Esophagus (tissue), 2 donors: ENCODE measurements around the gene PTGS2. TPM values are rescaled to one million over a fixed set of nuclear protein-coding genes. Genes with fewer than 3 reads are reported as not detected.

Source experiments
- H3K27ac ChIP-seq, 2 donors: one replicate each; pipeline ENCODE4 v1.5.1; 2013; ENCODE audit warnings: low read depth in 2 of 2, mild to moderate bottlenecking in 2 of 2, inconsistent platforms in 1 of 2, low read length in 1 of 2, moderate library complexity in 1 of 2
- H3K27me3 ChIP-seq, 2 donors: one replicate each; pipeline ENCODE4 v1.6.1; 2013; ENCODE audit warnings: low read length in 2 of 2, control low read depth in 1 of 2, mild to moderate bottlenecking in 1 of 2; ENCODE audit not compliant: insufficient read depth in 2 of 2, control insufficient read depth in 1 of 2
- H3K36me3 ChIP-seq, 2 donors: one replicate each; pipeline ENCODE4 v1.6.1; 2013; ENCODE audit warnings: low read length in 1 of 2; ENCODE audit not compliant: control insufficient read depth in 2 of 2, insufficient read depth in 2 of 2
- H3K4me1 ChIP-seq, 2 donors: one replicate each; pipeline ENCODE4 v1.6.1; 2013; ENCODE audit warnings: low read length in 1 of 2; ENCODE audit not compliant: control insufficient read depth in 2 of 2, insufficient read depth in 2 of 2
- H3K4me3 ChIP-seq, 2 donors: one replicate each; pipeline ENCODE4 v1.5.1; 2013; ENCODE audit warnings: low read length in 2 of 2, mild to moderate bottlenecking in 2 of 2, low read depth in 1 of 2, moderate library complexity in 1 of 2
- H3K9me3 ChIP-seq, 2 donors: one replicate each; pipeline ENCODE4 v1.6.1; 2013; ENCODE audit warnings: mild to moderate bottlenecking in 2 of 2, low read depth in 1 of 2, low read length in 1 of 2, moderate library complexity in 1 of 2; ENCODE audit not compliant: control insufficient read depth in 2 of 2, insufficient read depth in 1 of 2
- WGBS, 2 donors: extraction: QIAGEN DNeasy Blood & Tissue Kit; methylation state at CpG; one replicate each; pipeline ENCODE4 v1.1.7; 2013; 5-methylcytosine and 5-hydroxymethylcytosine counted together
- polyA plus RNA-seq, 2 donors: library from polyadenylated mRNA; stranded (reverse); fragments of 200-250 nt; gene quantifications; one replicate each; pipeline ENCODE4 v1.2.3, GENCODE V29; 2013
- donor health status: healthy with polysubstance abuse.
- donor health status: Bipolar disorder and iron deficiency.

PTGS2 gene
- polyA plus RNA-seq, 2 donors: 0.29 to 1.4 TPM

DNA sequence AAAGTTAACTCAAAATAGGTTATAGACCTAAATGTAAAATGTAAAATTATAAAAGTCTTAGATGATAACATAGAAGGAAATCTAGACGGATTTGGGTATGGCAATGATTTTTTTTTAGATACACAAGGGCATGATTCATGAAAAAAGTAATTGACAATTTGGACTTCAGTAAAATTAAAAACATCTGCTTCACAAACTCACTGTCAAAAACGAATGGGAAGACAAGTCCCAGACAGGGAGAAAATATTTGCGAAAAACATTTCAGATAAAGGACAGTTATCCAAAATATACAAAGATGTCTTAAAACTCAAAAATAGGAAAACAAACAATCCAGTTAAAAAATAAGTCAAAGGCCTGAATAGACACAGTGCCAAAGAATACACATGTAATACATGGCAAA lies 9.7 kb upstream of the PTGS2 start:
- WGBS, 2 donors: 64 to 65% methylated on average over 3 of the region's 3 CpGs
- no peaks in the 10 kb centered on the region for H3K4me1 ChIP-seq
- no peaks in the 10 kb centered on the region for H3K36me3 ChIP-seq
- H3K4me3 ChIP-seq: no peak overlapping the region
- no peaks in the 10 kb centered on the region for H3K27me3 ChIP-seq
- H3K27ac ChIP-seq: no peak overlapping the region
- H3K9me3 ChIP-seq: no peaks in the 10 kb centered on the region

DNA sequence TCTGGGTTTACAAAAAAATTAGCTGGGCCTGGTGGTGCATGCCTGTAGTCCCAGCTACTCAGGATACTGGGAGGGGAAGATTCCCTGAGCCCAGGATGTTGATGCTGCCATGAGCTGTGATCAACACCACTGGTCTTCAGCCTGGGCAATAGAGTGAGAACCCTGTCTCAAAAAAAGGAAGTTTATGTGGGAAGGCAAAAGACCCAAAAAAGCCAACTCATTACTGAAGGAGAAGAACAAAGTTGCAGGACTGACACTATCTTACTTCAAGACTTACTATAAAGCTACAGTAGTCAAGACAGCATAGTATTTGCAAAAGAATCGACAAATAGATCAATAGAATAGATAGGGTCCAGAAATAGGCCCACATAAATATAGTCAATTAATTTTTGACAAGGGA lies 9.2 kb upstream of the PTGS2 start:
- H3K27ac ChIP-seq: no peak overlapping the region
- H3K27me3 ChIP-seq: no peaks in the 10 kb centered on the region
- WGBS, 2 donors: 52 to 75% methylated on average over 1 of the region's 1 CpG
- no peak overlapping the region for H3K4me3 ChIP-seq
- no peaks in the 10 kb centered on the region for H3K9me3 ChIP-seq
- no peaks in the 10 kb centered on the region for H3K36me3 ChIP-seq
- no peaks in the 10 kb centered on the region for H3K4me1 ChIP-seq

DNA sequence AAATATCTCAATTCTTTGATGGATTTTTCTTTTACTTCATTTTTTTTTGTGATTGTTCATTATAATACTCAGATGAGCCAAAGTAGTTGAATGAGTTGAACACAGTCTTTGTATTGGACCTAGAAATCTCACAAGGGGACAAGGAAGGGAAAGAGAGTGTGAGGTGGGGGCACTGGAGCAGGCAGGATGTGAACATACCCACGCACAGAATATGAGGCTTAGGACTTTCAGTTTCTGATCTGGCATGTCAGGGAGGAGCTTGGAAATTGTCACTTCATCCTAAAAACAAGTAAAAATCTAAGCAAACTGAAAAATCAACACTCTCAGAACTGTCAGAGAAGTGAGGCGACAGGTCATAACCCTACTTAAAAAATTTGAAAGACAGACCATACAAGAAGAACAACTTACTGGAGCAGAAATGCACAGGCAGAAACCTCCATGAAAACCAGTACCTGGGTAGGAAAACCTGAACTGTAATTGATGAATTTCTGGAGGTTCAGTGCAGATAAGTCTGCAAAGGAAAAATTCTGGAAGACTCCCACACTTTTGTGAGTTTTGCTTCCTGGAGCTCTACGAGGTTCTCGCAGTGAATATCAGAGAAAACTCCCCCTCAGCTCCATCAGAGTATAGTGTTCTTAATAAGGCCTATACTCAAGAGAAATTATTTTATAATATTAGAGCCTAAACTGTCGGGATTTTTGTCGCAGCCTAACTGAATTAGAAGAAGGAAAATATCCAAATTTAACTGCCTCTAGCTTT lies 3.6 kb upstream of the PTGS2 start:
- WGBS, 2 donors: 85 to 87% methylated on average over 6 of the region's 6 CpGs
- H3K9me3 ChIP-seq: no peaks in the 10 kb centered on the region
- H3K36me3 ChIP-seq: no peaks in the 10 kb centered on the region
- no peak overlapping the region for H3K27ac ChIP-seq
- H3K4me3 ChIP-seq: no peak overlapping the region
- no peaks in the 10 kb centered on the region for H3K4me1 ChIP-seq
- H3K27me3 ChIP-seq: no peaks in the 10 kb centered on the region

DNA sequence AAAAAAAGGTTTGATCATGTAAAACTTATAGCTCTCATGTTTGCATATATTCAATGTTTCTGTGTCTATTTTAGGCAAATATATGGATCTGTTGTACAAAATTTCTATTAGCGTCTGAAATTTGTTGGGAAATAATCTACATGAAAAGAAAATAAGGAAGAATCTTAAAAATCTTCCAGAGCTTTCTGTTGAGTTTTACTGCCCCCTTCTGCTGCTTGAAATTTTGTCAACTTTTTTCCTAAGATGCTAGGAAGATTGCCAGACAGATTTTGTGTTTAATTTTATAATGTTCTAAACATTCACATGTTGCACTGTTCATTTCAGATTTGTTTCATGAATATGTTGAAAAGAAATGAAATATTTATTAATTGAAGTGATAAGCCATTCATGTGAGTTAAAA lies 2.5 kb upstream of the PTGS2 start:
- H3K27me3 ChIP-seq: no peaks in the 10 kb centered on the region
- H3K4me3 ChIP-seq: no peak overlapping the region
- no peaks in the 10 kb centered on the region for H3K9me3 ChIP-seq
- H3K36me3 ChIP-seq: no peaks in the 10 kb centered on the region
- H3K27ac ChIP-seq: no peak overlapping the region
- H3K4me1 ChIP-seq: no peaks in the 10 kb centered on the region
- WGBS, 2 donors: 42 to 48% methylated on average over 1 of the region's 1 CpG

DNA sequence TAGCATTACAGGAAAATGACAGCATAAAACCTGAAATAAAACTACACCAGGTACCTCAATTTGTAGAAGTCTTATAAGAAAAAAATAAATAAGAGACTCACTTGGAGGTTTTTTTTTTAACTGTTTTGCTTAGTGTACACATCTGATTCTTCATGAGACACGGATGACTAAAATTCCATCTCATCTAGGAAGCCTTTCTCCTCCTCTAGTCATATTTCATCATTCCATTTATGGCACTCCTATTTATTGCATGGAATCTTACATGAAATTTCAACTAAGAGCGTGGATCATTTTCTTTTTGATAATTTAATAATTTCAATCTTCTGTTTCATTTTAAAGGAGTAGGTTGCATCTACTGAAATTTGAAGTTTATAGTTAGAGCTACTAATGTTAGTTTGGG lies 1.6 kb upstream of the PTGS2 start:
- WGBS, 2 donors: 66 to 71% methylated on average over 2 of the region's 2 CpGs
- H3K9me3 ChIP-seq: no peaks in the 10 kb centered on the region
- no peaks in the 10 kb centered on the region for H3K4me1 ChIP-seq
- no peaks in the 10 kb centered on the region for H3K36me3 ChIP-seq
- H3K4me3 ChIP-seq: no peak overlapping the region
- no peaks in the 10 kb centered on the region for H3K27me3 ChIP-seq
- no peak overlapping the region for H3K27ac ChIP-seq

DNA sequence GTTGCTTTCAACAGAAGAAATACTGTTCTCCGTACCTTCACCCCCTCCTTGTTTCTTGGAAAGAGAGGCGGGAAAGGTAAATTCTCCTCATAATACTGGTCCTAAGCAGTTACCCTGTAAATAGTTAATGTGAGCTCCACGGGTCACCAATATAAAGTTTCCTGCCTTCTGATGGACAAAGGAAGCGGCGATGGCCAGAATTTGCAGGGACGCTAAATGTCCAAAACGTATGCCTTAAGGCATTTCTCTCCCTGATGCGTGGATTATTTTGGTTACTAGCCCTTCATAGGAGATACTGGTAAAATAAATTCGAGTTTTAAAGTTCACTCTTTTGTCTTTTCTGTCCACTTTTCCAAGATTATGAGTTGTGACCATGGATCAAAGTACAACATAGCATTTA lies 898 bp upstream of the PTGS2 start:
- Histone ChIP-seq H3K4me1 (no peaks in the 10 kb centered on the region), H3K4me3 (peak overlapping the region in 1 of 2 donors; percentile 63), H3K27ac (no peak overlapping the region), H3K9me3 (no peaks in the 10 kb centered on the region), H3K27me3 (no peaks in the 10 kb centered on the region), H3K36me3 (no peaks in the 10 kb centered on the region)
- WGBS, 2 donors: 8 to 22% methylated on average over 9 of the region's 9 CpGs

DNA sequence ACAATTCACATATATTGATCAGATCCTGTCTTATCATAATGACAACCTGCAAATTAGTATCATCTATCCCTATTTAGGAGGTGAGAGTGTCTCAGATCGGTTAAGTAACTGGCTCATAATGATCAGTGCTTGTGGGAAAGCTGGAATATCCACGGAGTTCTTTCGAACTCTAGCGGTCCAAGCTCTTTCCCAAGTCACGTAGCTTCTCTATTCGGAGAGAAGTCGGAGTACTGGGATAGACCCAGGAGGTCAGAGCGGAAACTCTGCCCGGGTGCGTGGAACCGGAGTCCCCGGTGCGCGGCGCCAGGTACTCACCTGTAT lies 339 bp downstream of the PTGS2 start:
- Histone ChIP-seq H3K36me3 (no peaks in the 10 kb centered on the region), H3K4me3 (peak overlapping the region; percentile 53 to 63)
- WGBS, 2 donors: 2 to 4% methylated on average over 15 of the region's 15 CpGs

DNA sequence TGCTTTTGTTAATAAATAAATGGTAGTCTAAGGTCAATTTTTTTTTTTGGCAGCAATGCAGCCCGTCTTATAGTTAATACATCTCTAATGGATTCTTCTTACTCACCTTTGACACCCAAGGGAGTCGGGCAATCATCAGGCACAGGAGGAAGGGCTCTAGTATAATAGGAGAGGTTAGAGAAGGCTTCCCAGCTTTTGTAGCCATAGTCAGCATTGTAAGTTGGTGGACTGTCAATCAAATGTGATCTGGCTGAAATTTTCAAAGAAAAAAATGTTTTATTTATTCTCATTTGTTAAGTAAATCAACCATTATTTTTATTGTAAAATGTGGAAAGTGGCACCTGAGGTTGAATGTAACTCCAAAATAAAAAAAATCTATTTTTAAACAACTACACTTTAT lies 2.1 kb downstream of the PTGS2 start:
- Histone ChIP-seq H3K27ac (no peak overlapping the region), H3K27me3 (no peaks in the 10 kb centered on the region), H3K36me3 (no peaks in the 10 kb centered on the region), H3K4me3 (no peak overlapping the region), H3K9me3 (no peaks in the 10 kb centered on the region), H3K4me1 (no peaks in the 10 kb centered on the region)
- 77 to 79% methylated on average over 2 of the region's 2 CpGs for WGBS, 2 donors

More for the DNA sequence above, 339 bp downstream of the PTGS2 start:
- Histone ChIP-seq H3K4me1 (no peaks in the 10 kb centered on the region), H3K27ac (peak overlapping the region; percentile 83 to 87), H3K27me3 (no peaks in the 10 kb centered on the region), H3K9me3 (no peaks in the 10 kb centered on the region)

DNA sequence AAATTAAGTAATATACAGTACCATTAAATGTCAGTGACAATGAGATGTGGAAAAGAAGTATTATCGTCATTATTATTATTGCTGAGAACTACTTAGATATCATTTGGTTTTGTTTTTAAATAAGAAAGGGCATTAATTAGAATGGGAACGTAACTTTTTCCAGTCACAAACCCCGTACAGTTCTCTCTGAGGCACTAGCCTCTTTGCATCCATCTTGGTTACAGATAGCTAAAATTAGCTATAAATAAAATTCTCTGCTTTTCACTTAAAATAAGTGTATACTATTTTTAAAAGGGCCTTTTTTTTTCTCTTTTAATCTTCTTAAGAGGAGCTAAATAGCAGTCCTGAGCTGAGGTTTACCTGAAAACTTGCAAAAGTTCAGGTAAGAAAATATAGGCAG lies 7.6 kb downstream of the PTGS2 start:
- Histone ChIP-seq H3K36me3 (no peaks in the 10 kb centered on the region), H3K4me1 (no peaks in the 10 kb centered on the region), H3K27me3 (no peaks in the 10 kb centered on the region), H3K27ac (no peak overlapping the region), H3K4me3 (no peak overlapping the region), H3K9me3 (no peaks in the 10 kb centered on the region)
- 88 to 92% methylated on average over 3 of the region's 3 CpGs for WGBS, 2 donors

DNA sequence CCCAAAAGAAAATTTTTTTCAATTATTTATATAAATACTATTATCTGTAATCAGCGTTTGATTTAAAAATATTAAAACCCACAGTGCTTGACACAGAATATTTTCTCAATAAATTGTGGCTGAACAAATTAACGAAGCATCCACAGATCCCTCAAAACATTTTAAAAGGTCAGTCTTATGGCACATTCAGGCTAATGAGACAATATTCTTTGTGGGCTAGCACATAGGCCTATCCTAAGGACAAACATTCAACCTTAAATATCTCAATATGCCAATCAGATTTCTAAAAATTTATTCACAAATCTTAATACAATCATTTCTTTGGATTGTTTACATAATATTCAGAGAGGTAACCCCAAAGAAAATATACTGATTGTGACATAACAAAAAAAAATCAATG lies 8.1 kb downstream of the PTGS2 start:
- no peaks in the 10 kb centered on the region for H3K4me1 ChIP-seq
- no peak overlapping the region for H3K27ac ChIP-seq
- no peak overlapping the region for H3K4me3 ChIP-seq
- no peaks in the 10 kb centered on the region for H3K27me3 ChIP-seq
- H3K9me3 ChIP-seq: no peaks in the 10 kb centered on the region
- 88 to 89% methylated on average over 2 of the region's 2 CpGs for WGBS, 2 donors
- H3K36me3 ChIP-seq: no peaks in the 10 kb centered on the region
